ENCODE measurements around the gene TRMT2B.

GRCh38 chrX:101025126-101025525 is 26.8 kb downstream of the TRMT2B start:
- TF ChIP-seq POLR2A (IDR thresholded peaks at IDR 0.05) (no peak), CTCF (IDR thresholded peaks at IDR 0.05) (no peak), EP300 (IDR thresholded peaks at IDR 0.05) (no peak)
